SK-N-MC (cell line): Measurements from ENCODE around the gene SAMM50.

Experiments used
- DNase-seq: peaks from one replicate; pipeline ENCODE4 v3.0.0-alpha.2; 2011; ENCODE audit warnings: low read depth, low spot score
- H3K27ac ChIP-seq: fragments of 200-600 bp; sonication (generic); 2 replicates; pipeline ENCODE4 v1.5.1; 2016; ENCODE audit warnings: mixed run types
- H3K36me3 ChIP-seq: fragments of 200-600 bp; sonication (generic); 2 replicates; pipeline ENCODE4 v1.6.1; 2017; ENCODE audit warnings: antibody characterized with exemption, low read length, mixed read lengths; ENCODE audit not compliant: insufficient read depth
- H3K4me3 ChIP-seq: fragments of 200-600 bp; sonication (generic); 2 replicates; pipeline ENCODE4 v1.5.1; 2016
- H3K9ac ChIP-seq: fragments of 200-600 bp; sonication (generic); 2 replicates; pipeline ENCODE4 v1.8.0; 2017; ENCODE audit warnings: mixed run types, mixed read lengths; ENCODE audit not compliant: insufficient read length
- H3K9me3 ChIP-seq: fragments of 200-600 bp; sonication (generic); 2 replicates; pipeline ENCODE4 v1.6.1; 2017; ENCODE audit warnings: low read depth, mild to moderate bottlenecking, antibody characterized with exemption, low read length, moderate library complexity, mixed read lengths
- EZH2 ChIP-seq: fragments of 200-600 bp; sonication (generic); IDR thresholded peaks from one replicate; pipeline ENCODE4 v1.6.1; 2017; ENCODE audit warnings: antibody characterized with exemption
- FOXP2 ChIP-seq: optimal IDR thresholded peaks from 2 replicates; pipeline ENCODE3; 2011; ENCODE audit warnings: mild to moderate bottlenecking, moderate library complexity; ENCODE audit not compliant: insufficient read depth; ENCODE audit errors: extremely low read length, control extremely low read depth
- POLR2AphosphoS5 ChIP-seq: IDR thresholded peaks from 2 replicates; pipeline ENCODE4 v1.6.1; 2012; ENCODE audit warnings: mild to moderate bottlenecking, low read depth, low read length, borderline replicate concordance

Gene SAMM50

DNA sequence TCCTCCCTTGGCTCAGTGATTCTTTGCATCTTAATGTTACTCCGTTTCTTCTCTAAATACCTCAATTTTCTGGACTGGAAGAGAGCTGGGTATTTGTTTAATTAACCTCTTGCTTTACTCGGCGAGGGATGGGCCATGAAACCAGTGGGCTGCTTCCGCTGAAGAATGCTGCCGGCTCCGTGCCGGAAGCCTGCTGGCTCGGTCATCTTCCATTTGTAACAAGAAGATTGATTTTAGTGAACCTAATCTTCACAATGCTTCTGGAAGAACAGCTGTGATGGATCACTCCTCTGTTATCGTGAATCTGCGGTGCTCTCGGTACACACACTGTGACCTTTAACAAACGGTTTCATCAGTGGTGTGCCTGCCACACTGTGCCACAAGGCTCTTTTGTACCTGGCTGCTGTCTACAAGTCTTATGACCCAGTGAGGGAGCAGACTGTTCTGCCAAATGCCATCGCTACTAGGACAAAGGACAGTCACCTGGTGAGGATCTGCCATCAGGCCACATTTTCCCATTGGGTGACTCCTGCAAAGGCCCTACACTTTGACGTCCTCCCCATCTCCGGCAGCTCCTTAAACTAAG lies 43.5 kb downstream of the SAMM50 start:
- Histone ChIP-seq H3K9ac (no peak overlapping the region), H3K36me3 (peaks cover 20% of the 10 kb centered on the region; the same call in 1 of the 2 replicates), H3K4me3 (no peak overlapping the region), H3K9me3 (no peaks in the 10 kb centered on the region), H3K27ac (no peak overlapping the region)
- DNase-seq = no peak
- TF ChIP-seq FOXP2 = no peak
- no peak for TF ChIP-seq EZH2
- no peak for TF ChIP-seq POLR2AphosphoS5

GRCh38 chr22:43999378-43999777 lies 44.1 kb downstream of the SAMM50 start:
- Histone ChIP-seq H3K27ac (no peak overlapping the region), H3K4me3 (no peak overlapping the region), H3K9me3 (no peaks in the 10 kb centered on the region), H3K9ac (no peak overlapping the region), H3K36me3 (peaks cover 15% of the 10 kb centered on the region; the same call in 1 of the 2 replicates)
- TF ChIP-seq POLR2AphosphoS5 = no peak
- no peak for TF ChIP-seq FOXP2
- TF ChIP-seq EZH2 = no peak
- DNase-seq = no peak

DNA sequence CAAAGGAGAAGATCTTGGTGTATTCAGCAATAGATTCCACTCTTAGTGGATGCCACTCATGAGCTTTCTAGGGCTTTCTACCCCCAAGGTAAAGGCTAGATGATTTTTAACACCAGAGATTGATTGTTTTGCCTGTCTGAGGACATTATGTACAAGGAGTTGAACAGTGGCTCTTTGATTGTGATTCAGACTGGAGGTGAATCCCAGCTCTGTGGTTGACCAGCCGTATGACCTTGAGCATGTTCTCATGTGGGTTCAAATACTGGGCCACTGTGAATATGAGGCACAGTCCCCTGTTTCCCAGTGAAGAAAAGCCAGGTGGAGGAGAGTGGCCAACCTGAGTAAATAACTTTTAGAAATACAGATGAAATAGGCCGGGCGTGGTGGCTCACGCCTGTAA lies 44.9 kb downstream of the SAMM50 start:
- DNase-seq = no peak
- Histone ChIP-seq H3K27ac (no peak overlapping the region), H3K36me3 (peaks cover 13% of the 10 kb centered on the region; the same call in 1 of the 2 replicates), H3K4me3 (no peak overlapping the region), H3K9me3 (no peaks in the 10 kb centered on the region), H3K9ac (no peak overlapping the region)
- TF ChIP-seq EZH2 = no peak
- no peak for TF ChIP-seq FOXP2
- no peak for TF ChIP-seq POLR2AphosphoS5

- Histone ChIP-seq H3K36me3 (peaks cover 8% of the 10 kb centered on the region; the same call in 1 of the 2 replicates), H3K27ac (no peak overlapping the region), H3K9me3 (no peaks in the 10 kb centered on the region), H3K4me3 (no peak overlapping the region), H3K9ac (no peak overlapping the region)
- DNase-seq = no peak
- TF ChIP-seq FOXP2 (no peak), EZH2 (no peak), POLR2AphosphoS5 (no peak)
Observed at GRCh38 chr22:44001521-44001920, 46.3 kb downstream of the SAMM50 start.

DNA sequence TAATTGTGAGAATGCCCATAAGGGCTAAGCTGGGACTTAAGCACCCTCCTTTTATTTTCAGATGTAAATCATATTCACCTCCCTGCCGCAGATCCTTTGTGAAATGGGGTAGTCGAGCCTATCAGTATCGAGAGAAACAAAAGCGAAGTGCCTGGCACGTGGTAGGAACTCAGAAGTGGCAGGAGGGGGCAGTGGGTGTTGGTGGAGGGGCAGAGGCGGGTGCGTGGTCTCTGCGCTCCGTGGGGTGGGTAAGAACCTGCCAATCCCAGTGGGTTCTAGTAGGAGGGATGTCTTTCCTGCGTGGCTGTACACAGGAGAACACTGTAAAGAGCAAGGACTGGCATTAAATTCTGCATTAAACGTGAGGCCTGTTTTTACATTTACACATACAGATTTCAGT lies 47.1 kb downstream of the SAMM50 start:
- TF ChIP-seq FOXP2 = no peak
- no peak for TF ChIP-seq EZH2
- no peak for TF ChIP-seq POLR2AphosphoS5
- no peak overlapping the region for H3K9ac ChIP-seq
- H3K36me3 ChIP-seq = peaks cover under 1% of the 10 kb centered on the region; the same call in 1 of the 2 replicates
- no peak overlapping the region for H3K4me3 ChIP-seq
- H3K9me3 ChIP-seq = no peaks in the 10 kb centered on the region
- H3K27ac ChIP-seq = no peak overlapping the region
- DNase-seq = no peak

DNA sequence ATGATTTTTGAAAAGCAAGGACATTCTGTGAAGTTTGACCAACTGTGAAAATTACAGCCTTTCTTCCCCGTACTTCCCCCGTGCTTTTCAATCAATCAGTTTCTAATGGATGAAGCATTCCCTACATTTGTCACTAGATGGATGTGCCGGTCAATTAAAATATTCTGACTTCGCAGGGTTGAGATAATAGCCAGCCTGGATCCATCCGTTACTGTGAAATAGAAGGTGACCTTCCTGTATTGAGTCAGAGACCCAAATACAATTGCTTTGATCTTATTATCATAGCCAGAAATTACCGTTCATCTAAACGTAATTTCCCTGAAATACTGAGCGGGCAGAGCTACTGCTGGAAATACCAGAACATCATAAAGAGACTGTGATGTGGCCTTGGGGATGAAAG lies 47.8 kb downstream of the SAMM50 start:
- no peaks in the 10 kb centered on the region for H3K9me3 ChIP-seq
- H3K27ac ChIP-seq = no peak overlapping the region
- H3K9ac ChIP-seq = peak overlapping the region; percentile 6
- DNase-seq = no peak
- H3K4me3 ChIP-seq = no peak overlapping the region
- TF ChIP-seq EZH2 (no peak), POLR2AphosphoS5 (no peak), FOXP2 (no peak)
- H3K36me3 ChIP-seq = no peaks in the 10 kb centered on the region

DNA sequence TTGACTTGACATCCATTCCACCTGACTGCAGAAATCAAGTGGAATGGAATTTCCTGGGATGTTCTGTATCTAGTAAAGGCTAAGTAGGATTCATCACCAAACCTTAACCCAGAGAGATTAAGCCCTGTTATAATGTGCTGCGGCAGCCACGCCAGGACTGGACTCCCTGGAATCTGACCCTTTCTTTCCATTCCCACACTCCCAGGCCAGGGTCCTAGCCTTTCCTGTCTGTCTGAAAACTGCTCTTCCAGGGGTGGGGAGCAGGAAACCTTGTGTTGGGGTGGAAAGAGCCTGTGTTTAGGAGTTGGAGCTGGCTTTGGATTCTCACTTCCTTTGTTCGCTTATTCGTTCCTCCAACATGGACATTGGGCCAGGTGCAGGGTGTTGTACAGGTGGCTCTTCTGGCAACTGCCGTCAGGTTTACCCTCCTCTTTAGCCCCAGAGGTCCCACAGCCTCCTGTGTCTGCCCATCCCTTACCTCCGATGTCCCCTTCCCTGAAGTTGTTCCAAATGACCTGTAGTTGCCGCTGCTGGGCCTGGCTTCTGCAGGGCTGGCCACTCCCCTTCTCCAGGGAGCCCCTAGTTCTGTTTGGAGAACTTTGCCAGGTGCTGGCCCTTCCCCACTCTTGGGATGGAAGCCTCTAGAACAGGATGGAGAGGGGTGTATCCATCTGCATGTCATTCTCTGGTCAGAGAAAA lies 48.3 kb downstream of the SAMM50 start:
- no peak for DNase-seq

GRCh38 chr22:44004104-44004460 lies 48.8 kb downstream of the SAMM50 start:
- no peaks in the 10 kb centered on the region for H3K36me3 ChIP-seq
- no peak overlapping the region for H3K9ac ChIP-seq
- TF ChIP-seq POLR2AphosphoS5 = no peak
- TF ChIP-seq EZH2 = no peak
- TF ChIP-seq FOXP2 = no peak

More for the DNA sequence above, 48.3 kb downstream of the SAMM50 start:
- Histone ChIP-seq H3K9ac (no peak overlapping the region), H3K9me3 (no peaks in the 10 kb centered on the region), H3K36me3 (no peaks in the 10 kb centered on the region), H3K4me3 (no peak overlapping the region), H3K27ac (no peak overlapping the region)
- no peak for TF ChIP-seq POLR2AphosphoS5
- TF ChIP-seq FOXP2 = no peak
- no peak for TF ChIP-seq EZH2

More at GRCh38 chr22:44004104-44004460, 48.8 kb downstream of the SAMM50 start:
- no peak overlapping the region for H3K4me3 ChIP-seq
- no peak overlapping the region for H3K27ac ChIP-seq
- DNase-seq = no peak
- no peaks in the 10 kb centered on the region for H3K9me3 ChIP-seq
